Kidney (tissue), 14 donors: ENCODE results near the gene AVPR1A. TPM values are rescaled to one million over a fixed set of nuclear protein-coding genes. Genes with fewer than 3 reads are reported as not detected.

Experiments used
- DNase-seq, 5 donors: peaks; one replicate each; pipeline ENCODE4 v3.0.0-alpha.2; 2013 to 2020
- FAIRE-seq: peaks from 2 replicates; lab custom pipeline; 2012; peaks lifted over from hg19 to GRCh38; lab: Jason Lieb, UNC
- H3K27ac ChIP-seq, 2 donors: one replicate each; pipeline ENCODE4 v1.7.0; 2013; ENCODE audit warnings: low read depth in 2 of 2, low read length in 2 of 2, inconsistent platforms in 1 of 2
- H3K27me3 ChIP-seq: one replicate; pipeline ENCODE4 v1.7.1; 2013; ENCODE audit warnings: low read length, inconsistent platforms; ENCODE audit not compliant: control insufficient read depth, insufficient read depth
- H3K36me3 ChIP-seq, 3 donors: one replicate each; pipeline versions ENCODE4 v1.7.0 to v1.7.1; 2013; ENCODE audit warnings: low read length in 3 of 3, control low read depth in 1 of 3, inconsistent platforms in 1 of 3; ENCODE audit not compliant: insufficient read depth in 3 of 3, control insufficient read depth in 2 of 3
- H3K4me1 ChIP-seq, 3 donors: one replicate each; pipeline versions ENCODE4 v1.7.0 to v1.7.1; 2013; ENCODE audit warnings: low read length in 3 of 3, inconsistent platforms in 1 of 3, low read depth in 1 of 3; ENCODE audit not compliant: control insufficient read depth in 2 of 3, insufficient read depth in 2 of 3
- H3K4me3 ChIP-seq, 3 donors: one replicate each; pipeline versions ENCODE4 v1.7.0 to v1.8.1; 2013; ENCODE audit warnings: low read length in 3 of 3, control low read depth in 1 of 3, inconsistent platforms in 1 of 3
- H3K9ac ChIP-seq, 3 donors: one replicate each; pipeline versions ENCODE4 v1.7.0 to v1.7.1; 2013; ENCODE audit warnings: low read length in 3 of 3, control low read depth in 1 of 3, inconsistent platforms in 1 of 3
- H3K9me3 ChIP-seq, 3 donors: one replicate each; pipeline versions ENCODE4 v1.7.0 to v1.7.1; 2013; ENCODE audit warnings: low read length in 3 of 3, control low read depth in 1 of 3, inconsistent platforms in 1 of 3; ENCODE audit not compliant: control insufficient read depth in 2 of 3, insufficient read depth in 1 of 3
- CTCF ChIP-seq: IDR thresholded peaks from 3 replicates; pipeline ENCODE4 v1.5.1; 2012; ENCODE audit warnings: mild to moderate bottlenecking, moderate library complexity, borderline replicate concordance; ENCODE audit not compliant: insufficient read depth; ENCODE audit errors: extremely low read depth
- intact Hi-C: fragments of 100-400 bp; cut with DNase I; formaldehyde crosslinking; loops from one replicate; pipeline ENCODE4 v1.11.1; 2022
- polyA plus RNA-seq: library from polyadenylated mRNA; stranded (reverse); fragments of 350-450 nt; fragmentation: Illumina TruSeq; extraction: RNeasy Lipid Tissue Mini Kit (QIAGEN cat#74804); gene quantifications from one replicate; pipeline ENCODE4 v1.2.3, GENCODE V29; 2014; ENCODE audit warnings: low read depth, low replicate concordance; ENCODE audit not compliant: insufficient read depth
- total RNA-seq: library from RNA; stranded (reverse); fragmentation: NEBNext Ultra II Directional; extraction: Animal tissue kit (Norgen Biotek cat#: 25700); gene quantifications from one replicate; pipeline ENCODE4 v1.2.1, GENCODE V29; 2021
- donor health status: control.
- donor health status: control.
- donor health status: control.
- donor health status: control.
- donor health status: control.
- donor health status: DM: yes; HTN: yes; CAD: no.
- donor health status: Normal renal cell carcinoma (clear cell type).

The AVPR1A gene
- total and polyA plus RNA-seq, 2 donors from 2014 or later: 4.5 to 5.4 TPM

GRCh38 chr12:63124778-63125177 lies 26.2 kb downstream of the AVPR1A start:
- intact Hi-C loops: no loop called here
- FAIRE-seq: no peak

GRCh38 chr12:63103494-63104131 lies 47.4 kb downstream of the AVPR1A start:
- FAIRE-seq: peak; percentile 84
- no peaks in the 10 kb centered on the region for H3K9me3 ChIP-seq
- intact Hi-C loops: no loop called here

More at GRCh38 chr12:63124778-63125177, 26.2 kb downstream of the AVPR1A start:
- no peaks in the 10 kb centered on the region for H3K27me3 ChIP-seq
- DNase-seq: no peak
- no peak overlapping the region for H3K27ac ChIP-seq
- TF ChIP-seq CTCF: no peak
- H3K9me3 ChIP-seq: no peaks in the 10 kb centered on the region
- no peak overlapping the region for H3K9ac ChIP-seq
- no peak overlapping the region for H3K4me3 ChIP-seq
- no peaks in the 10 kb centered on the region for H3K36me3 ChIP-seq
- no peaks in the 10 kb centered on the region for H3K4me1 ChIP-seq

GRCh38 chr12:63101920-63102319 lies 49.1 kb downstream of the AVPR1A start:
- Histone ChIP-seq H3K4me3 (no peak overlapping the region), H3K27ac (no peak overlapping the region), H3K36me3 (no peaks in the 10 kb centered on the region), H3K9me3 (no peaks in the 10 kb centered on the region), H3K27me3 (no peaks in the 10 kb centered on the region), H3K9ac (no peak overlapping the region), H3K4me1 (no peaks in the 10 kb centered on the region)
- no peak for TF ChIP-seq CTCF
- intact Hi-C loops: no loop called here
- no peak for FAIRE-seq
- no peak for DNase-seq

More at GRCh38 chr12:63103494-63104131, 47.4 kb downstream of the AVPR1A start:
- Histone ChIP-seq H3K4me1 (no peaks in the 10 kb centered on the region), H3K27ac (no peak overlapping the region), H3K27me3 (no peaks in the 10 kb centered on the region), H3K4me3 (no peak overlapping the region), H3K9ac (no peak overlapping the region), H3K36me3 (no peaks in the 10 kb centered on the region)
- peak in 1 of 5 donors; percentile 48 for DNase-seq
- TF ChIP-seq CTCF: peak; percentile 66
